ENCODE measurements around the gene ZNF646.
"Not testable (repeated sequence)": the region's sequence is repeated elsewhere in the genome, so short reads cannot be mapped to it uniquely, and the experiment has no call there.

Gene ZNF646

GRCh38 chr16:31085873-31086628 is 11.8 kb downstream of the ZNF646 start:
- DNase-seq: no peak

- no peak for DNase-seq
These were observed 12.3 kb downstream of the ZNF646 start for GRCh38 chr16:31086629-31086906.

GRCh38 chr16:31087481-31087880 is 13.3 kb downstream of the ZNF646 start:
- no peak for DNase-seq

- DNase-seq: no peak
These were observed 13.7 kb downstream of the ZNF646 start for GRCh38 chr16:31087971-31088370.

GRCh38 chr16:31088459-31089183 is 14.4 kb downstream of the ZNF646 start, which contains the start of gene PRSS53:
Gene PRSS53, minus strand, starts transcription at chr16:31088943. Its CDS starts 134 bp downstream, at chr16:31088809.
- no peak for DNase-seq

GRCh38 chr16:31089199-31089598 is 15.0 kb downstream of the ZNF646 start:
- DNase-seq: no peak

- DNase-seq: no peak
These were observed 16.3 kb downstream of the ZNF646 start for GRCh38 chr16:31090540-31090939.

- no peak for DNase-seq
These were observed 18.1 kb downstream of the ZNF646 start for GRCh38 chr16:31092330-31092729.

- no peak for DNase-seq
These were observed 19.0 kb downstream of the ZNF646 start for GRCh38 chr16:31093132-31093703.

- no peak for DNase-seq
These were observed 19.8 kb downstream of the ZNF646 start for GRCh38 chr16:31094088-31094423.

- DNase-seq: peak; percentile 80
These were observed 20.4 kb downstream of the ZNF646 start, which contains the start of gene VKORC1 for GRCh38 chr16:31094424-31095120. Gene VKORC1, minus strand, starts transcription at chr16:31094797. Its CDS starts 68 bp downstream, at chr16:31094729.

GRCh38 chr16:31099860-31100638 is 25.8 kb downstream of the ZNF646 start:
- no peak for DNase-seq

- DNase-seq: not testable (repeated sequence)
These were observed 26.8 kb downstream of the ZNF646 start for GRCh38 chr16:31100876-31101641.

- DNase-seq: peak; percentile 67 to 72
These were observed 31.5 kb downstream of the ZNF646 start for GRCh38 chr16:31105677-31106213.

GRCh38 chr16:31106509-31107464 is 32.6 kb downstream of the ZNF646 start:
- no peak for DNase-seq

- no peak for DNase-seq
These were observed 33.2 kb downstream of the ZNF646 start for GRCh38 chr16:31107465-31107867.

GRCh38 chr16:31108035-31108793 is 34.0 kb downstream of the ZNF646 start, which contains the start of gene BCKDK:
Gene BCKDK, plus strand, starts transcription at chr16:31108386. Its CDS starts 838 bp downstream, at chr16:31109224.
- peak; percentile 49 to 50 for DNase-seq

- DNase-seq: no peak
These were observed 34.8 kb downstream of the ZNF646 start for GRCh38 chr16:31108794-31109558.

- DNase-seq: no peak
These were observed 35.4 kb downstream of the ZNF646 start for GRCh38 chr16:31109622-31110021.
